HG03342 (cell line): ENCODE results near the gene TEX35.
"Not testable (repeated sequence)": the region's sequence is repeated elsewhere in the genome, so short reads cannot be mapped to it uniquely, and the experiment has no call there.

Experiments
- ATAC-seq: cut with Tn5 transposase; IDR thresholded peaks from one replicate; pipeline ENCODE4 v1.9.1; 2021; ENCODE audit warnings: mild to moderate bottlenecking, moderate library complexity; ENCODE audit not compliant: unreplicated experiment

The TEX35 gene

DNA sequence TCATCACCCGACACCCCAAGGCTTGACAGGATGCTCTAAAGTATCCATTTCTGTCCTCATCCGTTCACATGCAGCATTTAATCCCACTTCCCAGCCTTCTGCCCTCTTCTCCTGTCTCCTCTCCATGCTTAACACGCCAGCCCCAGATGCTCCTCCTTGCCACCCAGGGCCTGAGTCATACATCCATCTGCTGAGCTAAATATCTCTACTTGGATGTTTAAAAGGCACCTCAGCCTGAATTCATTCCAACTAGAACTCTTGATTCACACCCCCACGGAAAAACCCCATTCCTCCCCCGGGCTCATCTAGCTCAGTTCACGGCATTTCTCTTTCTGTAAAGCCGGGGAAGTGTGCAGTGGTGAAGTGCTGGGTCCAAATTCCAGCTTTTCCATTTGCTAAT, 27.7 kb downstream of the TEX35 start:
- ATAC-seq = no peak

DNA sequence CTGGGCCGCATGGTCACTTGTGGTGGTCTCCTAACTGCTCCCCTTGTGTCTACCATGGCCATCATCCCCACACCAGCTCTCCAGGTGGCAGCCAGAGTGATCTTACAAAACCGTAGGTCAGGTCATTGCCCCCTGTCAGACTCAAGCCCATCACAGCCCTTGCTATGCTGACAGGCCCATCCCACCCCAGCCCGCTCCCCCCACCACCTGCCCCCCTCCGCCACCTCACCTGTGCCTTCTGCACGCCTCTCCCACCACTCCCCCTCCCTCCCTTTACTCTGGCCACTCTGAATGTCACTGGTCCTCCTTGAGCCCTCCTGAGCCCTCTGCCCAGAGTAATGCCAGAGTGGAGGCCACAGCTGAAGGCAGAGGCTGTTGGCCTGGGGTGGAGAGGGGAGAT, 28.5 kb downstream of the TEX35 start:
- no peak for ATAC-seq

DNA sequence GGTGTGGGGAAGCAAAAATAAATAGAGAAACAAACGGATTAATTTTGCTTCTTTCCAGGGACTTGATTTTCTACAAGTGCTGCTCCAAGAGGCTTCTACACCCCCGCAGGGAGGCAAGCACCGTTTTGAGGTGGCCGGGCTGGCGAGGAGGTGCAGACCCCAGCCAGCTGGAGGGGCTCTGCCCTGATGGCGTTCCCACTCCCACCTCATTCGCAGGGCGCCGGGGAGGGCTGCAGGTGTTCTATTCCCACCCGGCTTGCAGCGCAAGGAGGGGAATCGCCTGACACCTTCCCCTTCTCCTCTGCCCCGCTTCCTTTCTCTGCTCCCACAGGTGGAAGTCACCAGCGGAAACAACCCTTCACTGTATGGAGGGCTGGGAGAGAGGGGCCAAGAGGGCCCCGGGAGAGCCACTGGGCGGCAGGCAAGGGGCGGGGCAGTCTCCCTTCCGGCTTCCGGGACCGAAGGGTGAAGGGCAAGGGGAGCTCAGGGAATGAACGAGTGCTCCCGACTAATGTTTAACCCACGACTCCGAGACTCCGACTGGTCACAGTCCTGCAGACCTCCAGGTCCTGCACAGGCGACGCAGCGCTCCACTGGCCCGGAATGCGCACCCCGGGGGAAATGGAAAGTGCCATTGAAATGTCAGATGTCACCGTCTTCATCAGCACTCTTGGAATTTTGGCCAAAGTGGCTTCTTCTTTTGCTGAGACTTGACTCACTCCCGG, 29.1 kb downstream of the TEX35 start:
- peak; percentile 37 for ATAC-seq

DNA sequence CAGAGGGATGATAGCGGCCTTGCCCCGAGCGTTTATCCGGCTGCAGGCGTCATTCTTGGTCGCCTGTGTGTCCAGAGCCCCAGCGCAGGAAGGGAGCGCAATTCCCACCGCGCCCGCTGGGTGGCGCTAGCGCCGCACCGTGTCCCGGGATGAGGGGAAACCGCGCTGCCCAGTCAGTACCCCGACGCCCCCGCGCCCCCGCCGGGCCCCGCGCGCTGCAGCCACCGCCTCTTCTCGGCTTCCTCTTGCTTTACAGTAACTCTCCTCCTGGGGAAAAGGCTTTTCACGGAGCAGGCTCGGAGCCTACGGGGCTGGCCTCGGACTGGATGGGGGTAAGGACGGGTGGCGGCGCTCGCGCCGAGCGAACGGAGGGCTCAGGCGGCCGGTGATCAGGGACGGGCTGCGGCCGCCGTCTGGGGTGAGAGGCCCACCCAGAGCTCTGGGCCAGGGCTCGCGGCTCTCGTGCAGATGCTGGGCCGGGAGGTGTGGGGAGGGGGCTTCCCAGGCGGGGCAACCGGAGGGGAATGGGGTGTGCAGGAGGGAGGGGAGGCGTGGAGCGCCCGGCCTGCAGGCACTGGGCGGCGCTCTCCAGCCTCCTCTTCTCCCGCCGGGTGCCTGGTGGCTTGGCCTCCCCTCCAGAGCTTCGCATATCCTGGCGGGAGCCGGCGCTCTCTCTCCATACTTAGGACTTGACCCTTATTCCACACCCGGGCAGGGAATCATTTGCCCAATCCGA, 29.8 kb downstream of the TEX35 start:
- ATAC-seq = peak; percentile 74

DNA sequence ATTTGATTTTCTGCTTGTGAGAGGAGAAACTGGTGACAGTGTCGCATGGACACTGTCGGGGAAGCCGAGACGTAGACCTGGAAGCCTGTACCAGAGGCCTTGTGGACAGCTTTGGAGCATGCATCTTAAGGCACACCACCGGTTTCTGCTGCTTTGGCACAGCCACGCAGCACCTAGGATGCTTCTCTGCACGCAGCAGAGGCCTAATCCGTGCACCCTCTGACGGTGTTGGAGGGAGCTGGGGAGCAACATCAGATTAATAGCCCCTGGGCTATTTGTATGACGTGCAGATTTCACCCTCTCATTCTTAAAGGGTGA, 30.3 kb downstream of the TEX35 start:
- ATAC-seq = peak; percentile 39

DNA sequence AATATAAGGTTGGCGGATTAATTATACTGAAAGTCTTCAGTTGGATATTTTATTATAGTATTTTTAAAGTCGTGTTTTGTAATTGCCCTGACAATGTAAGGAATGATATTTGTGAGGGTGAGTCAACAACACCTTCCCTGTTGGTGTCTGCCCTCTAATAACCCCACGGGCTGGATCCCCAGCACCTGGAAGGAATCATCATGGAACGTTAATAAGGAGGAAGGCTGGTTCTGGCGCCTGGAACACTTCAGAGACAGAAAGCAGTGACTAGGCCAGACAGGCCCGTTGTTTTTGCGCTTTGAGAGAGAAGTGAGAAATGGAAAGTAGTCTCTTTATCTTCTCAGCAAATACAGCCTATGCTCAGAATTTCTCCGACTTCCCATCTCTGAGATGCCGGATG, 31.6 kb downstream of the TEX35 start:
- no peak for ATAC-seq

DNA sequence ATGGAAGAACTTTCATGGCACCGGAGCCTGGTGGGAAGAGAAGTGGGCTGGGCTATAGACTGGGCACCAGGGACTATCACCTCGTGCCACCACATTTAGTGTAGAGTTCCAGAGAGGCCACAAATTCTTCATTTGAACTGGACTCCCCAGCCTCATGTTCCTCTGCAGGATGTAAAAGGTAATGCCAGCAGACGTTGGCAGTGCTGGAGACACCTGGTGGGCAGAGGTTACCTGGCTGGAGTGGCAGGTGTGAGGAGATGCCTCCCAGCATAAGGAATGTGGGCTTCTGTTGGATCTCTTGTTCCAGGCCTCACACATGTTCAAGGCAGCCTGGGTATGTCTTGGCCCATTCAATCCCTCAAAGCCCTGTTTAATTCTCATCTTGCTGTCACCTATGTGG, 35.2 kb downstream of the TEX35 start:
- ATAC-seq = no peak

DNA sequence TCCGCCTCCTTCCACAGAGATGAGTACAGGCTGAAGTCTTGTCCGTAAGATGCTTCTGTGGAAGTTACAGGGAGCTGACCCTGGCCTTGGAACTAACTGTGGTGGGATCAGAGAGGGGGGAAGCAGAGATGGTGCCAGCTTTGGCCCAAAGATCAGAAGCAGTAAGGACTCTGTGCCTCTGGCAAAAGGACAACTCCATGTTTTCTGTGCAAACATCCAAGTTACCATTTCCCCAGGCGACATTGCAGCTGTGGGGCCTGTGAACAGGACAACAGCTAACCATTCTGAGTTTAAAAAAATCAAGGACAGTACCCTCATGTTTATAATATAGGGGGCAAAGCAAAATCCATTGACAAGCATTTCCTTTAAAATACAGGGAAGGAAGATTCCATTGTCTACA, 38.4 kb downstream of the TEX35 start:
- ATAC-seq = no peak

DNA sequence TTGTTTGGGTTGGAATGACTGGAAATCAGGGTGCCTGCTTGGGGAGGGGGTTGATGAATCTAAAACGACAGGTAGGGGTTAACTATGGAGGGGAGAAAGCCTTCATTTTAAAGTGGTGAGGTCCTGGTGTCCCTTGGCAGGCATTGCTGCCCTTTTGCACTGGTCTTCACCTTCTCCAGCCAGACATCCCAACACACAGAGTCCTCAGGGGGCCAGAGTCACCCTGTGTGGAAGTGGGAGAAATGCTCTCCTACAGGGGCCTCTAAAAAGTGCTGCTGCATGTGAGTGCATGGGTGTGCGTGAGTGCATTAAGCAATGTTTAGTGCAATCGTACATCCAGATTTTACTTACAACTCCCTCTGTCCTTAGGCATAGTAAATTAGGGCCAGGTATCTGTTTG, 39.0 kb downstream of the TEX35 start:
- ATAC-seq = no peak

DNA sequence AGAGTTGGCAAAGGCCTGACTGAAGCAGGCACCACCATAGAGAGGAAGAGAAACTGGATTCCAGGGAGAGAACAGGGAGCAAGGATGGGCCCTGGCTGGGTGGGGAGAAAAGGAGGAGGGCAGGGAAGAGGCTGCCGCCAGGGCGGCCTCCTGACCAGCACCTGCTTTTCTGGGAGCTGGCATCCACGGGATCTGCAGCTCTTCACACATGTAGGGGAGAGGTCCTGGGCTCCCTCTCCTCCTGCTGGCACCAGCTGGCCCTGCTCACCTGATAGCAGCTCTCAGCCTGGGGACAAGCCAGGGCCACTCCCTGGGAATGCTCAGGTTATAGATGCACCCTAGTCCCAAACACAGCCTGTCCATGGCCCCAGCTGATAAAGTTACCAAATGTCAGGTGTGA, 39.9 kb downstream of the TEX35 start:
- ATAC-seq = no peak

DNA sequence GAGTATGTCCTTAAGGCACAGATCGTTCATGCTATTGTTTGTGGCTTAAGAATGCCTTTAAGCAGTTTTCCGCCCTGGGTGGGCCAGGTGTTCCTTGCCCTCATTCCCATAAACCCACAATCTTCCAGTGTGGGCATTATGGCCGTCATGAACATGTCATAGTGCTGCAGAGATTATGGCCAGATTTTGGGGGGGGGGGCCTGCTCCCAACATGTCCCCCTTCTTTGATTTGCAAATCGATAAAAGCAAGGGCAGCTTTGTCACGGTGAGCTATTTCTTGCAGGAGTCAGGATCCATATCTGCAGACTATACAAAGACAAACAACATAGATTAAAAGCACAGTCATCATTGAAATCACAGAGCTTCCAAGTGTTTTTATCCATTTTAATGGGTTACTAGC, 41.4 kb downstream of the TEX35 start:
- ATAC-seq = not testable (repeated sequence)

DNA sequence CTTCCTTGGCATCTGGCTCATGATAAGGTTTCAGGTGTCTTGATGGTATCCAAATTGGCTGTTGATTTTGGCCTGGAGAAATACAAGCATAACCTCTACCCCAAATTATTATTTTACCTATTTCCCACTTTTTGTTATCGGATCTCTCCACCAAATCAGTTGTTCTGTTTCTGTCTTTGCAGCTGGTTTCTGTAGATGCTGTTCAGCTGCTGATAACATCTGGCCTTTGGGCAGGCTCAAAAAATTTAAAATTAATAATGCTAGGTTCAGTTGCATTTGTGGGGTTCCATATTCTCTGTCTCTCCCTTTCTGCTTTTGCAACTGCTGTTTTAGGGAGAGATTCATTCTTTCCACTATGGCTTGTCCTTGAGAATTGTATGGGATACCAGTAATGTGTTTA, 42.7 kb downstream of the TEX35 start:
- not testable (repeated sequence) for ATAC-seq

DNA sequence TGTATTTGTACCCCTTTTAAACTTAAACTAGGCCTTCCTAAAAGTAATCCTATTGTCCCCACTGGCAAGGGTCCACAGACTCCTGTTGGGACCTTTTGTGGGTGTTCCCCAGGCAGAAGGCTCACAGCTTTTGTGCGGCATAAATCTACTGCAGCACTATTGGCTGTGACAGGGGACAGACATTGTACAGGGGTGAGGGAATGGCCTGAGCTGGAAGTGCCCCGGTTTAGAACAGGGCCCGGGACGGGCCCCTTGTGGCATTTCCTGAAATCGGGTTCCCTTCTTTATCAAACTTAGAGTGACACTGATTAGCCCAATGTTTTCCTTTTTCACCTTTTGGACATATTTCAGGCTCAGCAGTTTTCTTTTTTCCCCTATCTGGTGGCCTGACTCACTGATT, 45.9 kb downstream of the TEX35 start:
- ATAC-seq = not testable (repeated sequence)

DNA sequence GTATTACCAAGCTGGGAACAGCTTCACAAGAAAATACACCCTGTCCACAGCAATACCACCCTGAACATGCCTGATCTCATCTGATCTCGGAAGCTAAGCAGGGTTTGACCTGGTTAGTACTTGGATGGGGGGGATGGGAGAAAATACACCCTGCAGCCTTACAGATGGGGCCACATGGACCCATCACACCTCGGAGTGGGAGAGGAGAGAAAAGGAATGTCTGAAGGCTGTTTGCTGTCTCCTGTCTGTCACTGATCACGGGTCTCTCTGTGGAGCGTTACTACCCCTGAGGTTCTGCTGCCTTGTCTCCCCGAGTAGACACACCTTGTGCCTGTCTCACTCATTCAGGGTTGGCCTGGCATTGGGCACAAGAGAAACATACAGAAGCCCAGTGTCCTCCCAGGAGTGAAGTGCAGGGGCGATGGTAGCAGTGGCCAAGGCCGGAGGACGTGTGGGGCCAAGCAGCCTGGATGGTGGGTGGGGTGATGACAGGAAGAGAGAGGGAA, 48.0 kb downstream of the TEX35 start:
- no peak for ATAC-seq

DNA sequence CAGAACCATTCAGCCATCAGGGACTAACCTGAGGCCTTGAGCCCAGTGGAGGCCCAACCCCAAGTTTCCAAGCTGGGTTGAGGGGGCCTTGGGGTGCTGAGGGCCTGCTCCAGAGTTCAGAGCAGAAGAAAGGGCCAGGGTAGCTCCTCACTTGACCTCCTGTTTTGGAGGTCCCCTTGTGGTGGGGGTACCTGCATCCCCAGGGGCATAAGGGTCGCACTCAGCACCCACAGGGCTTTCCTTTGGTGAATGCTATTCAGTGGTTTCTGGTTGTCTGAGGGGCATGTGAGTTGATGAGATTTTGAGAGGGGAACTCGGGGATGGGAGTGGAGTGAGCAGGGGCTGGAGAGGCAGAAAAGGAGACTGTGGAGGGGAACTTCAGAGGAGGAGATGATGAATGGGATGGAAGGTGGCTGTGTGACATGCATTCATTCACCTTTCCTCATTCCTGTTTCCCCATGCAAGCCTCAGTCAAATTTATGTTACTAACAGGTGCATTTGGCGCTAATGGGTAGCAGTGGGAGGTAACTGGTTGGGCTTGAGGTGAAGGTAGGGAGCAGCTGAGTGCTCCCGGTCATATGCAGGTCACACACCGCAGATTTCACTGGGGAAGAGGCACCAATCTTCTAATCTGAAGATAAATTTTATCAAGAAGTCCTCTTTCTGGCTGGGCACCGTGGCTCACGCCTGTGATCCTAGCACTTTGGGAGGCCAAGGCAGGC, 50.4 kb downstream of the TEX35 start:
- ATAC-seq = no peak

DNA sequence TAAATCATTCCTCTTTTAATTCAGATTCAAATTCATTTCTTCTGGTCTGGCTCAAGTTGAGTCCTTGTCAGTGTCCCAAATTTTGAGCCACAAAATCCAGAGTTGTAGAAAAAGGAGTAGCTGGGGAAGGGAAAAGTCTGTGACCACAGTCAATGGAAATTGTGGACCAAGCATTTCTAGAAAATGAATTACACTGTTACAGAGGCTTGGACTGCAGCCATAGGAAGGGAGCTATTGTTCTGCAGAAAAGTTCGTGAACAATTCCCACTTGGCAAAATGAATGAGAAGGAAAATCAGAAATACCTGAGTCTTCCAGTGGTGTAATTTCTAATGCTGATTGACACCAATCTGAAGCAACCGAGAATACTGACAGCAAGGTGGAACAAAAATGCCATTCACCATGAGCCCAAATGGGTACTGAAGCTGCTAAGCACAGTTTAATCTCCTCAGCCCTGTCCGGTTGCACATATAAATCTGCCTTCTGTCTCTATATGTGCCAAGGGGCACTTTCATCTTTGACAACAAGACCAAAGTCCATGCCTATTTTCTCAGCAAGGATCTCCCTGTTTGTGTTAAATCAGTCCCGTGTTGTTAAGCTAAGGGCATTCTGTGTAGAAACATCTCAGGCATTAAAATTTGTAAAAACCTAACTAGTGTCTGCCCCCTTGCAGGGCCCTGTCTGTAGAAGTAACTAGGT, 51.3 kb downstream of the TEX35 start:
- no peak for ATAC-seq

DNA sequence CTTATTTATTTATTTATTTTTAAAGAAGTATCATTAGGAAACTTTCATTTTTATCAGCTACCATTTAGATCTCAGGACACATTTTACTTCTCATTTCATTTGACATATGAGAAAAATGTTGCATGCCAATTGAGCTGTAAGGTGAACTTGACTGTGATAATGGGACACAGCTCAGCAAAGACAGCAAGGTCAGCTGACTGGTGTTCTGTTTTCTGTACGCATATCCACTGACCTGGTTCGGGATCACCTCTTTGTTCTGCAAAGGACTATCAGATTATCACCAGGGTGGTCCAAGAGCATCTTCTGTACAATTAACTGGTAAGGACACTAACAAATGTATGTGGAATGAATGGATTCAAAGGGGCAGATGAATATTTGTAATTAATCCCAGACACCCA, 51.9 kb downstream of the TEX35 start:
- ATAC-seq = no peak

DNA sequence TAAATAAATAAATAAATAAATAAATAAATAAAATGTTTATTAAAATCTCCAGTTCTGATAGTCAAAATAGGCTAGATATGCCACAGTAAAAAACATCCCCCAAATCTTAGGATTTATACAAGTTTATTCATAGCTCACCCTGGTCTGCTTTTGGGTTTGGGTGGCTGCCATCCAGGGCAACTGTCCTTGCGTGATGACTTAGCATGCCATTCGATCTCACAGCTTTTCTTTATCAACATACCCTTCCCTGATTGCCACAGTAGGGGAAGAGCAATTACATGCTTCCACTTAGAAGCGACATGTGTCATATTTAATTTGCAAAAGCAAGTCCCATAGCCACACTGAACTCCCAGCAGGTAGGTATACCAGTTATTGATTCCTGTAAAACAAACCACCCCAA, 52.7 kb downstream of the TEX35 start:
- ATAC-seq = no peak

DNA sequence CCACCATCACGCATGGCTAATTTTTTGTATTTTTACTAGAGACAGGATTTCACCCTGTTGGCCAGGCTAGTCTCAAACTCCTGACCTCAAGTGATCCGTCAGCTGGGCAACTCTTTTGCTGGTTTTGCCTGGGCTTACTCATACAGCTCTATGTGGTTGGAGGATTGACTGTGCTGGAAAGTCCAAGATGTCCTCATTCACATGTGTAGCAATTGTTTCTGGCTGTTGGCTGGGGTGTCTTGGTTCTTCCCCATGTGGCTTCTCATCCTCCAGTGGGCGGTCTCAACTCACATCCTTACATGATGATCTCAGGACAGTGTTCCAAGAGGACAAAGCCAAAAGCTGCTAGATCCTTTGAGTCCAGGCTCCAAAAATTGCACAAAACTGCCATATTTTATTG, 53.3 kb downstream of the TEX35 start:
- ATAC-seq = peak; percentile 86

DNA sequence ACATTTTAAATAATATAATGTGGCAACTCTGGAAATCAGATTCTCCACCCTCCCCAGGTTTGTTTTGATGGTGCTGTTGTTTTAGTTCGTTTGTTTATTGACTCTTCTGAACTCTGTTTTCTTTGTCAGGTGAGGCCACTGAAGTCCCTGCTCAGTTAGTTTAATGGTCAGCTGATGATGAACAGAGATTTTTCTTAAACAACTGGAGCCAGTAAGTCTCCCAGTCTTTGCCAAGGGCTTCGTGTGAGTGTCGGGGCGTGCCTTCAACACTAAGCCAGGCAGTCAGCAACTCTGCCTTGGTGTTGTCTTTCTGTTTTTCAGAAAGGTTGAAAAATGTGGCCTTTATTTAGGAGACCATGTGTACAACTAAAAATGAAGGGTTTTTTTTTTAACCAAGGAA, 58.9 kb downstream of the TEX35 start:
- no peak for ATAC-seq
